Mammary microvascular endothelial cell (primary cell): ENCODE results near the gene KBTBD7. TPM values are rescaled to one million over a fixed set of nuclear protein-coding genes. Genes with fewer than 3 reads are reported as not detected.

ENCODE experiments used
- total RNA-seq: library from RNA; depleted of rRNA; stranded (reverse); fragments of >200 nt; gene quantifications from 2 replicates; pipeline ENCODE4 v1.2.3, GENCODE V29; 2015

KBTBD7 gene
- total RNA-seq = 2.3 and 3.6 TPM in 2 replicates

GRCh38 chr13:41193919-41194824 is at the start of gene KBTBD7:
Gene KBTBD7, minus strand, starts transcription at chr13:41194569. Its CDS starts 312 bp downstream, at chr13:41194257.

Other genes with a start within 250 kb of the KBTBD7 start
- 44.6 and 49.8 TPM in 2 replicates for gene ELF1, start 175.3 kb downstream of the KBTBD7 start, total RNA-seq
- gene WBP4, start 133.1 kb downstream of the KBTBD7 start, total RNA-seq = 13.7 and 13.9 TPM in 2 replicates
- 6.0 and 6.6 TPM in 2 replicates for gene KBTBD6, start 61.8 kb downstream of the KBTBD7 start, total RNA-seq
- gene MTRF1, start 69.0 kb upstream of the KBTBD7 start, total RNA-seq = 6.6 and 7.0 TPM in 2 replicates
- gene NAA16, start 116.7 kb upstream of the KBTBD7 start, total RNA-seq = 4.7 and 4.9 TPM in 2 replicates